BLaER1 (cell line): ENCODE data around the gene KLHL29.

Experiments
- H3K27ac ChIP-seq: shearing (Covaris generic); formaldehyde crosslinking; 2 replicates; pipeline ENCODE4 v1.8.1; 2022
- H3K27me3 ChIP-seq: shearing (Covaris generic); formaldehyde crosslinking; 2 replicates; pipeline ENCODE4 v1.8.1; 2022
- H3K36me3 ChIP-seq: shearing (Covaris generic); formaldehyde crosslinking; 2 replicates; pipeline ENCODE4 v1.8.1; 2022
- H3K4me1 ChIP-seq: shearing (Covaris generic); formaldehyde crosslinking; 2 replicates; pipeline ENCODE4 v1.8.1; 2022
- H3K4me2 ChIP-seq: shearing (Covaris generic); formaldehyde crosslinking; 2 replicates; pipeline ENCODE4 v1.8.1; 2022
- H3K4me3 ChIP-seq: shearing (Covaris generic); formaldehyde crosslinking; 2 replicates; pipeline ENCODE4 v1.8.1; 2022
- H3K9ac ChIP-seq: shearing (Covaris generic); formaldehyde crosslinking; 2 replicates; pipeline ENCODE4 v1.8.1; 2022
- H3K9me3 ChIP-seq: shearing (Covaris generic); formaldehyde crosslinking; 2 replicates; pipeline ENCODE4 v1.8.1; 2022
- H4K20me1 ChIP-seq: shearing (Covaris generic); formaldehyde crosslinking; 2 replicates; pipeline ENCODE4 v1.8.1; 2022
- Cebpa-rat ChIP-seq: shearing (Covaris generic); IDR thresholded peaks from 2 replicates; pipeline ENCODE4 v1.8.1; 2022

KLHL29 gene

GRCh38 chr2:23617167-23617810 lies 232.3 kb downstream of the KLHL29 start:
- Histone ChIP-seq H3K4me1 (peaks cover 25% of the 10 kb centered on the region), H3K4me3 (no peak overlapping the region), H3K9ac (no peak overlapping the region), H3K4me2 (no peak overlapping the region), H3K9me3 (peaks cover 4% of the 10 kb centered on the region), H3K36me3 (no peaks in the 10 kb centered on the region), H4K20me1 (peaks cover 74% of the 10 kb centered on the region), H3K27me3 (peaks cover 84% of the 10 kb centered on the region), H3K27ac (no peak overlapping the region)
- TF ChIP-seq Cebpa-rat = no peak

- H3K36me3 ChIP-seq = no peaks in the 10 kb centered on the region
- H3K4me3 ChIP-seq = no peak overlapping the region
- no peak for TF ChIP-seq Cebpa-rat
- no peak overlapping the region for H3K27ac ChIP-seq
- no peaks in the 10 kb centered on the region for H3K9me3 ChIP-seq
- peaks cover 74% of the 10 kb centered on the region for H4K20me1 ChIP-seq
- peaks cover 80% of the 10 kb centered on the region for H3K27me3 ChIP-seq
- no peak overlapping the region for H3K9ac ChIP-seq
- peaks cover 25% of the 10 kb centered on the region for H3K4me1 ChIP-seq
- no peak overlapping the region for H3K4me2 ChIP-seq
Observed at GRCh38 chr2:23617811-23618215, 232.8 kb downstream of the KLHL29 start.

GRCh38 chr2:23618265-23618664 lies 233.3 kb downstream of the KLHL29 start:
- Histone ChIP-seq H3K4me2 (no peak overlapping the region), H3K27me3 (peaks cover 75% of the 10 kb centered on the region), H3K36me3 (no peaks in the 10 kb centered on the region), H4K20me1 (peaks cover 74% of the 10 kb centered on the region), H3K27ac (no peak overlapping the region), H3K4me3 (no peak overlapping the region), H3K9me3 (no peaks in the 10 kb centered on the region), H3K4me1 (peaks cover 25% of the 10 kb centered on the region), H3K9ac (no peak overlapping the region)
- no peak for TF ChIP-seq Cebpa-rat

- no peak overlapping the region for H3K9ac ChIP-seq
- no peak for TF ChIP-seq Cebpa-rat
- H3K36me3 ChIP-seq = no peaks in the 10 kb centered on the region
- peaks cover 68% of the 10 kb centered on the region for H3K27me3 ChIP-seq
- no peak overlapping the region for H3K27ac ChIP-seq
- H3K4me3 ChIP-seq = no peak overlapping the region
- H3K9me3 ChIP-seq = peaks cover 4% of the 10 kb centered on the region
- no peak overlapping the region for H3K4me2 ChIP-seq
- peaks cover 23% of the 10 kb centered on the region for H3K4me1 ChIP-seq
- H4K20me1 ChIP-seq = peaks cover 73% of the 10 kb centered on the region
Observed at GRCh38 chr2:23618794-23619530, 234.0 kb downstream of the KLHL29 start.

GRCh38 chr2:23619941-23620340 lies 235.0 kb downstream of the KLHL29 start:
- no peak overlapping the region for H3K4me2 ChIP-seq
- TF ChIP-seq Cebpa-rat = no peak
- peaks cover 10% of the 10 kb centered on the region for H3K9me3 ChIP-seq
- peaks cover 13% of the 10 kb centered on the region for H3K4me1 ChIP-seq
- no peak overlapping the region for H3K4me3 ChIP-seq
- H3K9ac ChIP-seq = no peak overlapping the region
- H3K36me3 ChIP-seq = no peaks in the 10 kb centered on the region
- H4K20me1 ChIP-seq = peaks cover 63% of the 10 kb centered on the region
- H3K27me3 ChIP-seq = peaks cover 62% of the 10 kb centered on the region
- H3K27ac ChIP-seq = no peak overlapping the region

GRCh38 chr2:23620841-23621341 lies 235.9 kb downstream of the KLHL29 start:
- Histone ChIP-seq H3K27ac (no peak overlapping the region), H3K9ac (no peak overlapping the region), H4K20me1 (peaks cover 54% of the 10 kb centered on the region), H3K27me3 (peaks cover 53% of the 10 kb centered on the region), H3K4me2 (peak overlapping the region; percentile 40; the same call in 1 of the 2 replicates), H3K4me3 (no peak overlapping the region), H3K36me3 (no peaks in the 10 kb centered on the region), H3K9me3 (peaks cover 10% of the 10 kb centered on the region), H3K4me1 (peaks cover 8% of the 10 kb centered on the region)
- no peak for TF ChIP-seq Cebpa-rat

- Histone ChIP-seq H3K9ac (no peak overlapping the region), H3K4me3 (no peak overlapping the region), H3K9me3 (peaks cover 10% of the 10 kb centered on the region), H3K36me3 (no peaks in the 10 kb centered on the region), H3K4me1 (peaks cover 8% of the 10 kb centered on the region), H3K27ac (no peak overlapping the region), H4K20me1 (peaks cover 46% of the 10 kb centered on the region), H3K27me3 (peaks cover 46% of the 10 kb centered on the region), H3K4me2 (no peak overlapping the region)
- TF ChIP-seq Cebpa-rat = no peak
Observed at GRCh38 chr2:23621616-23622015, 236.6 kb downstream of the KLHL29 start.

GRCh38 chr2:23622466-23622865 lies 237.5 kb downstream of the KLHL29 start:
- H3K9me3 ChIP-seq = peaks cover 10% of the 10 kb centered on the region
- peaks cover 38% of the 10 kb centered on the region for H4K20me1 ChIP-seq
- H3K4me2 ChIP-seq = no peak overlapping the region
- no peak overlapping the region for H3K9ac ChIP-seq
- H3K27ac ChIP-seq = no peak overlapping the region
- no peak overlapping the region for H3K4me3 ChIP-seq
- no peak for TF ChIP-seq Cebpa-rat
- H3K36me3 ChIP-seq = no peaks in the 10 kb centered on the region
- H3K4me1 ChIP-seq = peaks cover 8% of the 10 kb centered on the region
- H3K27me3 ChIP-seq = peaks cover 37% of the 10 kb centered on the region

GRCh38 chr2:23622966-23623675 lies 238.1 kb downstream of the KLHL29 start:
- peaks cover 10% of the 10 kb centered on the region for H3K9me3 ChIP-seq
- H3K4me1 ChIP-seq = peaks cover 8% of the 10 kb centered on the region
- no peaks in the 10 kb centered on the region for H3K36me3 ChIP-seq
- H3K9ac ChIP-seq = no peak overlapping the region
- H3K4me3 ChIP-seq = no peak overlapping the region
- no peak overlapping the region for H3K4me2 ChIP-seq
- no peak for TF ChIP-seq Cebpa-rat
- no peak overlapping the region for H3K27ac ChIP-seq
- peaks cover 31% of the 10 kb centered on the region; the same call in 1 of the 2 replicates for H4K20me1 ChIP-seq
- peaks cover 31% of the 10 kb centered on the region for H3K27me3 ChIP-seq
